CD4-positive, CD25-positive, alpha-beta regulatory T cell (primary cell): Measurements from ENCODE around the gene IMMP2L. TPM values are rescaled to one million over a fixed set of nuclear protein-coding genes. Genes with fewer than 3 reads are reported as not detected.

Experiments
- ATAC-seq, 2 donors: fragments of 150-1000 bp; cut with Tn5 transposase; one replicate each; pipeline ENCODE4 v1.10.0; 2021; ENCODE audit warnings: low read depth in 2 of 2, moderate number of reproducible peaks in 2 of 2, moderate library complexity in 1 of 2
- DNase-seq, 3 donors: peaks; one replicate each; pipeline versions ENCODE4 v3.0.0 to v3.0.0-alpha.2; 2012 to 2022; ENCODE audit warnings: mixed read lengths in 1 of 3
- H3K27ac ChIP-seq: one replicate; pipeline ENCODE4 v1.7.0; 2013; ENCODE audit warnings: mild to moderate bottlenecking, low read length; ENCODE audit not compliant: insufficient read depth, poor library complexity, severe bottlenecking
- H3K27me3 ChIP-seq: one replicate; pipeline ENCODE4 v1.7.0; 2013; ENCODE audit warnings: low read length; ENCODE audit not compliant: control insufficient read depth, insufficient read depth
- H3K36me3 ChIP-seq: one replicate; pipeline ENCODE4 v1.7.0; 2013; ENCODE audit warnings: mild to moderate bottlenecking, low read length, moderate library complexity; ENCODE audit not compliant: control insufficient read depth, insufficient read depth
- H3K4me1 ChIP-seq: 2 replicates; pipeline ENCODE4 v1.7.0; 2013; ENCODE audit warnings: mild to moderate bottlenecking, low read length; ENCODE audit not compliant: insufficient read depth, control insufficient read depth, poor library complexity, severe bottlenecking
- H3K4me3 ChIP-seq: one replicate; pipeline ENCODE4 v1.7.0; 2013; ENCODE audit warnings: low read depth, mild to moderate bottlenecking, low read length, moderate library complexity
- H3K9me3 ChIP-seq, 2 experiments: 1 replicate in 1 of 2; 2 replicates in 1 of 2; pipeline ENCODE4 v1.7.0; 2013; ENCODE audit warnings: low read length in 2 of 2, mild to moderate bottlenecking in 1 of 2, moderate library complexity in 1 of 2; ENCODE audit not compliant: control insufficient read depth in 2 of 2
- H3K27ac Mint-ChIP-seq, 3 donors: one replicate each; pipeline ENCODE4 v1.8.0; 2020 to 2022; ENCODE audit warnings: mild to moderate bottlenecking in 3 of 3, mixed read lengths in 3 of 3, moderate library complexity in 2 of 3
- H3K27me3 Mint-ChIP-seq: one replicate; pipeline ENCODE4 v1.8.0; 2022; ENCODE audit warnings: mild to moderate bottlenecking, mixed read lengths
- H3K36me3 Mint-ChIP-seq: one replicate; pipeline ENCODE4 v1.8.0; 2020; ENCODE audit warnings: mixed read lengths
- H3K4me1 Mint-ChIP-seq, 4 donors: one replicate each; pipeline ENCODE4 v1.8.0; 2020 to 2022; ENCODE audit warnings: mixed read lengths in 4 of 4, mild to moderate bottlenecking in 1 of 4
- H3K4me3 Mint-ChIP-seq, 4 donors: one replicate each; pipeline ENCODE4 v1.8.0; 2020 to 2022; ENCODE audit warnings: mild to moderate bottlenecking in 4 of 4, mixed read lengths in 4 of 4, moderate library complexity in 3 of 4
- H3K9me3 Mint-ChIP-seq, 7 donors: one replicate each; pipeline ENCODE4 v1.8.0; 2020 to 2022; ENCODE audit warnings: mixed read lengths in 7 of 7, mild to moderate bottlenecking in 3 of 7, moderate library complexity in 2 of 7
- polyA plus RNA-seq, 4 donors: library from polyadenylated mRNA; unstranded; fragments of 300-500 nt; fragmentation: Illumina TruSeq; gene quantifications; one replicate each; pipeline ENCODE4 v1.2.3, GENCODE V29; 2021
- total RNA-seq: library from RNA; stranded (reverse); gene quantifications from one replicate; pipeline ENCODE4 v1.2.3, GENCODE V29; 2022

The IMMP2L gene
- total and polyA plus RNA-seq, 5 donors from 2014 or later, result 8.9 to 23.8 (median 17.1) TPM

DNA sequence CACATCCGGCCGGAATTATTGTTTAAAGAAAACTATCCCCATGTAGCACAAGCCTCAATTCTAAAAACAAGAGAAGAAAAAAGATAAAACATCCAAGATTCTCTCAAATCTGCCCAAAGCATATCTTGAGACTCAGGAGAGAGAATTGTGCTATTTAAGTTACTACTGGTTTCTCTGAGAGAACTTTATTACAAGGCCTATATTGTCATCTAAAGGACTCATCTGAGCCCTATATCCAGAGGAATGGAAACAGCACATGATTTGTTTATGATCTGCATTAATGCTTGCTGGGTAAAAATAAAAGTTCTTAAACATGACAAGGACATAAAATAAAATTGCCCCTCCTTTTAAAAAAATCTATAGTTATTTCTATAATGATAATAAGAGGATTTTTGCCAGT, 446.3 kb downstream of the IMMP2L start:
- Mint-ChIP-seq H3K36me3 (no peaks in the 10 kb centered on the region), H3K4me1 (peaks cover 0 to 3% (median 0%) of the 10 kb centered on the region in 4 donors), H3K27me3 (no peaks in the 10 kb centered on the region), H3K9me3 (no peaks in the 10 kb centered on the region), H3K27ac (no peak overlapping the region), H3K4me3 (no peak overlapping the region)
- no peak for DNase-seq
- Histone ChIP-seq H3K9me3 (no peaks in the 10 kb centered on the region), H3K4me3 (no peak overlapping the region), H3K27me3 (no peaks in the 10 kb centered on the region), H3K27ac (no peak overlapping the region), H3K4me1 (no peaks in the 10 kb centered on the region), H3K36me3 (no peaks in the 10 kb centered on the region)
- no peak for ATAC-seq

DNA sequence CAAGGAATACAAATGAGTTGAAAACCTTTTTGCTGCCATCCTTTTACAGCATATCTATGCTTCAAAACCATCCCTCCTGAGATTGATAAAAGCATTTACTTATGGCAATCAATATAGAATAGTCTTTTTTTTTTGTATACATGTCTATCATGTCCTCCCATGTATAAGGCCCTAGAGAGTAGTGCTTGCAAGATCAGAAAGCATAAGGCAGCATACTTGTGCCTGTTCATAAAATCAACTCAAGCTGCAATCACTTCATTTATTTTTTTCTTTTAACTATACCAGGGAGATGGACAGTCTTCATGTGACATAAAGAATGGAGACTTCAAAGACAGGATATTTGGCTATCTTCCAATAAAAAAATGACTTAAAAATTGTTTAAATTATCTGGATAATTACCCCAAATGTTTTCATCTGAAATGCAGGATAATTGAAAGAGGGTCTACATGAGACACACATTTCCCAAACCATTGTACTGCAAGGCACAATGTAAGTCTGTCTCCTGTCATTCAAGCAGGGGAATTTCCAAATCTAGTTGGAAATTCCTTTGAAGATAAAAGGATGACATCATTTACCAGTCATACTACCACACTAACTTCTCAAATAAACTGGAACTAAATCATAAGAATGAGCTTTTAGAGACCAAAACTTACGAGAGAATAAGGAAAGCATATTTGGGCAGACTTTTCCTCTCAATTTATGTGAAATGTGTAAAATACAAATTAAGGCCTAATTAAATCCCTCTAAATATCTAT, 448.9 kb downstream of the IMMP2L start:
- H3K9me3 ChIP-seq, result no peaks in the 10 kb centered on the region
- Mint-ChIP-seq H3K36me3 (no peaks in the 10 kb centered on the region), H3K4me3 (no peak overlapping the region), H3K4me1 (peaks cover 0 to 3% (median 0%) of the 10 kb centered on the region in 4 donors), H3K27me3 (no peaks in the 10 kb centered on the region), H3K9me3 (no peaks in the 10 kb centered on the region), H3K27ac (peak overlapping the region in 1 of 3 donors; percentile 7)
- DNase-seq (no peak), ATAC-seq (no peak)
- H3K27me3 ChIP-seq, result no peaks in the 10 kb centered on the region
- H3K27ac ChIP-seq, result no peak overlapping the region
- H3K36me3 ChIP-seq, result no peaks in the 10 kb centered on the region
- H3K4me3 ChIP-seq, result no peak overlapping the region
- no peaks in the 10 kb centered on the region for H3K4me1 ChIP-seq

DNA sequence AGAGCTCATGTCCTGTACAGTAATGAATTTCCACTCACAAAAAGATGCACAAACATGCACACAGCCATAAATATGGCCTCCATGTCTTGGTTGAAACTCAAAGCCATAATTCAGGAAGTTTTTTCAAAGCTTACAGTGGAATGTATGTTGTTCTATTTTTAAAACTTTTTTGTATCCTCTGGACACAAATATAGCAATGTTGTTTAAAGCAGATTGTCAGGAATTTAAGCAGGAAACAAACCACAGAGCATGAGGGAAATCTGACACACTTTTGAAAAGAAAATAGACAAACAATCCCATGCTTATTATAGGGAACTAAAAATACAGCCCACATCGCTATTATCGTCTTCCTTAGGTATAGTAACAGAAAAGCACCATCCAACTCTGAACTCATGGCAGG, 449.9 kb downstream of the IMMP2L start:
- Mint-ChIP-seq H3K27ac (no peak overlapping the region), H3K27me3 (no peaks in the 10 kb centered on the region), H3K36me3 (no peaks in the 10 kb centered on the region), H3K9me3 (no peaks in the 10 kb centered on the region), H3K4me3 (peak overlapping the region in 1 of 4 donors; percentile 21), H3K4me1 (peaks cover 0 to 3% (median 0%) of the 10 kb centered on the region in 4 donors)
- Histone ChIP-seq H3K4me1 (no peaks in the 10 kb centered on the region), H3K27ac (no peak overlapping the region), H3K4me3 (no peak overlapping the region), H3K27me3 (no peaks in the 10 kb centered on the region), H3K9me3 (no peaks in the 10 kb centered on the region), H3K36me3 (no peaks in the 10 kb centered on the region)
- DNase-seq, result no peak
- no peak for ATAC-seq

DNA sequence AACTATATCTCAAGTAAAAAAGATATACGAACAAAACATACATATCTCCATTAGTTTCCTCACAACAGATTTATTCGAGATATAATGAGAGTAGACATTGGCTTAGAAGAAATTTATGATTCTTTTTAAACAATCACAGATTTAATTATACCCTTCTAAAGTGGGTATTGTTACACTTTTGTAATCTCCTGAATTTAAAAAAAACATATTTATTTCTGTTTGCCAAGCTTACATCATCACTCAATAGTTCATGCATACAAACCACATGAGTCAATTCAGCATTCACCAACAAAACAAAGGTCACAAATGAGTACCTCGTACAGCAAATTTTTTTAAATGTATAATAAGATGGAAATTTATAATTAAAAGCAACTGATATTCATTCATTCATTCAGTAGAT, 453.8 kb downstream of the IMMP2L start:
- no peak for ATAC-seq
- H3K27me3 Mint-ChIP-seq, result no peaks in the 10 kb centered on the region
- no peaks in the 10 kb centered on the region for H3K9me3 Mint-ChIP-seq
- peaks cover 0 to 3% (median 0%) of the 10 kb centered on the region in 4 donors for H3K4me1 Mint-ChIP-seq
- no peak for DNase-seq
- no peaks in the 10 kb centered on the region for H3K4me1 ChIP-seq
- no peak overlapping the region for H3K27ac Mint-ChIP-seq
- no peak overlapping the region for H3K4me3 Mint-ChIP-seq
- H3K36me3 ChIP-seq, result no peaks in the 10 kb centered on the region
- no peak overlapping the region for H3K27ac ChIP-seq
- H3K9me3 ChIP-seq, result no peaks in the 10 kb centered on the region
- no peak overlapping the region for H3K4me3 ChIP-seq
- no peaks in the 10 kb centered on the region for H3K27me3 ChIP-seq
- H3K36me3 Mint-ChIP-seq, result no peaks in the 10 kb centered on the region

DNA sequence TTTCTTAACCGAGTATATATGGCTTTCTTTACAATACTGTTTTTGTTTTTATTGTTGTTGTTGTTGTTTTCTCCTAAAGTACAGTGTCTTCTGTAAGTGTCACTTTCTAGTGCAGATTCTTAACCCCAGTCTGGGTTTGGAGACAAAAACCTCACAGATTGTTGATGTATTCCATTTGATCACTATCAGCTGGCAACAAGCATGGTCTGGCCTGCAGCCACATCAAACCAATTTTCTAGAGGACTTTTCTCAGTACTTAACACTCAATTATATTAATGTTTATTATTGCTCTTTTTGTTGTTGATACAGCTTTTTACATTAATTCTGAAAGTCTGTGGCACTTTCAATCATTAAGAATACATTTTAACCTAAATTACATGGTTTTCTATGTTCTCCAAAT, 454.3 kb downstream of the IMMP2L start:
- Mint-ChIP-seq H3K36me3 (no peaks in the 10 kb centered on the region), H3K4me1 (no peaks in the 10 kb centered on the region), H3K27ac (no peak overlapping the region), H3K9me3 (no peaks in the 10 kb centered on the region), H3K4me3 (no peak overlapping the region), H3K27me3 (no peaks in the 10 kb centered on the region)
- Histone ChIP-seq H3K9me3 (no peaks in the 10 kb centered on the region), H3K36me3 (no peaks in the 10 kb centered on the region), H3K27me3 (no peaks in the 10 kb centered on the region), H3K27ac (no peak overlapping the region), H3K4me1 (no peaks in the 10 kb centered on the region), H3K4me3 (no peak overlapping the region)
- ATAC-seq (no peak), DNase-seq (no peak)

DNA sequence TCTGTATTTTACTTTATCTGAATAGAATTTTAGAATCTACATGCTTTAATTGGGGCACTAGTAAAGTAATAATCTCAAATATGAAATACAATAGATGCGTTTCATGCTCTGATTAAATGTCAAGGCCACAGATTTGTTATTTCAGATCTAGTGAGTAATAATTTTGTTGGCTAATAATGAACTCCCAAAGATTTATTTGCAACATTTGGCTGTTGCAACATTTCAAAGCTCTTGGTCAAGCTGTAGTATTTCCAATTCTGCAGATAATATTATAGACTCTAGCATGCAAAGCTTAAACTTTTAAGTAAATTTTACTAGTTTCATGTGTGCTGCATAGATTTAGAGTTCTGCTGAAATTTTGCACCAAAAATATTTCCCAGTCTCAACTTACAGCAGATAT, 454.7 kb downstream of the IMMP2L start:
- no peak for ATAC-seq
- no peaks in the 10 kb centered on the region for H3K4me1 Mint-ChIP-seq
- H3K9me3 ChIP-seq, result no peaks in the 10 kb centered on the region
- no peaks in the 10 kb centered on the region for H3K9me3 Mint-ChIP-seq
- H3K4me1 ChIP-seq, result no peaks in the 10 kb centered on the region
- no peaks in the 10 kb centered on the region for H3K36me3 Mint-ChIP-seq
- no peak overlapping the region for H3K4me3 ChIP-seq
- no peak overlapping the region for H3K27ac Mint-ChIP-seq
- no peaks in the 10 kb centered on the region for H3K27me3 Mint-ChIP-seq
- no peak for DNase-seq
- H3K27ac ChIP-seq, result no peak overlapping the region
- no peaks in the 10 kb centered on the region for H3K27me3 ChIP-seq
- no peak overlapping the region for H3K4me3 Mint-ChIP-seq
- no peaks in the 10 kb centered on the region for H3K36me3 ChIP-seq

DNA sequence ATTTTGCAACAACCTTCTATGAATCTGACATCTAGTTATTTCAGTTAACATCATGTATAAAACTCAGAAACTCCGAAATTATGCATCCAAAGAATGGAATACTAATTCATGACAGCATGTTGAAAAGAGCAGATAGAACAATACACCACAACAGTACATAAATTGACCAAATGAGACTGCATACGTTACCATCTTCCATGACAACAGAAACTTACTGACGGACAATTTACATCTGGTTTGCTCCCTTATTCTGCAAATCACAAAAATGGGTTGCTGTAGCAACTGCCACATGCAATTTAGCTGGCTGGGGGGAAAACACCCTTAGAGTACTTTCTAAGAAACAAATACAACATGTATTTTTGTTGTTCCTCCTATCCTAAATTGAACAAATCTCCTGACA, 457.0 kb downstream of the IMMP2L start:
- no peaks in the 10 kb centered on the region for H3K36me3 Mint-ChIP-seq
- H3K27ac ChIP-seq, result no peak overlapping the region

DNA sequence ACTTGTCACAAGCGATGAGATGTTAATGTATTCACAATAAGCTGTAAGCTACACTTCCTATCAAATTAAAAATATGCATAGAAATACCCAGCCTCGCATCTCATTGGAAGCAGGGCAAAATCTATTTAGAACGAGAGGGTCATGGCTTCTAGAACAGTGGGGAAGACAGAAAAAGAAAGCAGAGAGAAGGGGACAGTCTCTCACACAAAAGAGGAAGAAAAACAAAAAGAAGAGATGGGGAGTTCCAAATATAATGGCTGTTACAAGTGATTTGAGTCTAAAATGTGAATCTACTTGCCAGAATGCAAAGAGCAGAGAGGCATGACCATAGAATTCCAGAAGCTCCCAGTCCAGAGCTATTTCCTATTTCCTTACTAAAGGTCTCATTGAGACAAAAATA, 457.6 kb downstream of the IMMP2L start:
- H3K36me3 ChIP-seq, result no peaks in the 10 kb centered on the region
- H3K4me1 Mint-ChIP-seq, result no peaks in the 10 kb centered on the region
- no peak overlapping the region for H3K27ac Mint-ChIP-seq
- no peaks in the 10 kb centered on the region for H3K36me3 Mint-ChIP-seq
- peaks cover 4% of the 10 kb centered on the region for H3K27me3 Mint-ChIP-seq
- H3K4me1 ChIP-seq, result no peaks in the 10 kb centered on the region
- H3K4me3 Mint-ChIP-seq, result no peak overlapping the region
- no peaks in the 10 kb centered on the region for H3K9me3 ChIP-seq
- H3K27ac ChIP-seq, result no peak overlapping the region
- DNase-seq (no peak), ATAC-seq (no peak)
- no peaks in the 10 kb centered on the region for H3K27me3 ChIP-seq
- no peak overlapping the region for H3K4me3 ChIP-seq
- no peaks in the 10 kb centered on the region for H3K9me3 Mint-ChIP-seq

More for the DNA sequence above, 457.0 kb downstream of the IMMP2L start:
- no peak overlapping the region for H3K4me3 Mint-ChIP-seq
- H3K9me3 Mint-ChIP-seq, result no peaks in the 10 kb centered on the region
- H3K27ac Mint-ChIP-seq, result no peak overlapping the region
- Histone ChIP-seq H3K4me3 (no peak overlapping the region), H3K36me3 (no peaks in the 10 kb centered on the region), H3K27me3 (no peaks in the 10 kb centered on the region), H3K4me1 (no peaks in the 10 kb centered on the region), H3K9me3 (no peaks in the 10 kb centered on the region)
- peaks cover 4% of the 10 kb centered on the region for H3K27me3 Mint-ChIP-seq
- ATAC-seq, result no peak
- DNase-seq, result no peak
- no peaks in the 10 kb centered on the region for H3K4me1 Mint-ChIP-seq
